GM04504 (cell line): ENCODE data around the gene MCTP2.

Source experiments
- DNase-seq: peaks from one replicate; pipeline ENCODE4 v3.0.0-alpha.2; 2012; ENCODE audit warnings: low read depth

The MCTP2 gene

DNA sequence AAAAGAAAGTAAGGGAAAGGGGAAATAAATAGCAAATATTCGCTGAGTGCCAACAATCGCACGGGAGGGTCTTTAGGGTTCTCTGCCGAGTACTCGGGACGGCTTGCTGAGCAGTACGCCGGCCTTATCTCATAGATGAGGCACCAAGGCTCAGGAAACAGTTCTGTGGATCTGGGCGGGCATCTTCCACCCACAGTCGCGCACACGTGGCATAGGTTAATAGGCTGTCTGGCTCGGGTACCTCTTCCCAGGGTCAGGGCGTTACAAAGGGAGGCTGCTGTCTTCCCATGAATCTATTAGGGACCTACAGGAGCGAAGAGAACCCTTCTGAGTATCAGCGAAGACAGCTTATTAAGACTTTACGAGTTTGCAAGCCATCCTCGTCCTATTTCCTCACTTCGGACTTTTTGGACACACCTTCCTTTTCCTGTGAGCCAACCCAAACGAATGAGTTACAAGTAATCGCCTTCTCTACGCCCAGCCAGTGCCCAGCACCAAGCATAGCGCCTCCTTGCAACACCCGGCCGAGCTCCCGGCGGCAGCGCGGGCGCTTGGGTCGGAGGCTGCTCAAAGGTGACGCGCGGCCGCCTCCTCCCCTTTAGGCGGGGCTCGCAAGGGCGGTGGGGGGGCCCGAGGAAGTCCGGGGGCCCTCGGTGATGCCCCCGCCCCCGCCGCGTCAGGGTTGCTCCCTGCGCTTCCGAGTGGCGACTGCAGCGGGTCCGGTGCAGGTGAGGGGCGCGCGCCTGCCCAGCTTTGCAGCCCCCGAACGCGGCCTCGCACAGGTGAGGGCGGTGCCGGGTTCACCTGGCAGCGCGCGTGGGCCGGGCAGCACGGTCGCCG, at the start of gene MCTP2:
Gene MCTP2, plus strand, starts transcription at position 679 of the 840 bp plus-strand sequence. CDS start 66,705 bp downstream, outside the sequence.
- no peak for DNase-seq

DNA sequence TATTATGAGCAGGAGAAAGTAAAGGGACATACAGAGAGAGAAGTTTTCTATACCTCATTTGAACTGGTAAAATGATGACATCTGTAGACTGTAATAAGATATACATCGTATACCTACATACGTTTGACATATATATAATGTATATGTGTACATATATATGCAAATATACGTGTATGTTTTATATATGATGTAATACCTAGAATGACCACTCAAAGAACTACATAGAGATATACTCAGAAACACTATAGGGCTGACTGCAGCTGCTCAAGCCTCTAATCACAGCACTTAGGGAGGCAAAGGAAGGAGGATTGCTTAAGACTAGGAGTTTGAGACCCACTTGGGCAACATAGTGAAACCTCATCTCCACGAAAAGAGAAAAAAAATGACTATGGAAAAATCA, 48.5 kb upstream of the MCTP2 start:
- DNase-seq: no peak

- no peak for DNase-seq
These were observed 45.7 kb upstream of the MCTP2 start for GRCh38 chr15:94185547-94186236.

- DNase-seq: no peak
These were observed 44.5 kb upstream of the MCTP2 start for GRCh38 chr15:94186770-94187331.

GRCh38 chr15:94193906-94194305, 37.5 kb upstream of the MCTP2 start:
- no peak for DNase-seq

- no peak for DNase-seq
These were observed 34.8 kb upstream of the MCTP2 start for GRCh38 chr15:94196531-94196930.

GRCh38 chr15:94198633-94199032, 32.7 kb upstream of the MCTP2 start:
- DNase-seq: no peak

- no peak for DNase-seq
These were observed 31.6 kb upstream of the MCTP2 start for GRCh38 chr15:94199725-94200124.

GRCh38 chr15:94203306-94203705, 28.1 kb upstream of the MCTP2 start:
- DNase-seq: no peak

DNA sequence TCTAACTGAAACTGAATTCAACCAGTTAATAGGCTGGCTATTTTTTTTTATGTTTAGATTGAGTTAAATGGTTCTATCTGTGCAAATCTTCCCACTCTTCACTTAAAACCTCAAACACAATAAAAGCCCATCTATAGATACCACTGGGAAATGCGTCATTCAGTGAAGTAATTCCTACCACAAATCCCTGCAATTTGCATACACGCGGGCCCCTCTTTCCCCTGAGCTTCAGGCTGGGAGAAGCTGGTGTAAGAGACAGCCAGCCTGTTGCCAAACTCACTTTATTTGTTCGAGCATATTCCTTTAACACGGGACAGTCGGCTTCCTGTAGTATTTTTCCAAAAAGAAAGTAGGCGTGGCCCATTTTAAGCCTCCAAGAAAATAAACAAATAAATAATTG, 26.0 kb upstream of the MCTP2 start:
- no peak for DNase-seq

GRCh38 chr15:94206463-94207167, 24.7 kb upstream of the MCTP2 start:
- no peak for DNase-seq

DNA sequence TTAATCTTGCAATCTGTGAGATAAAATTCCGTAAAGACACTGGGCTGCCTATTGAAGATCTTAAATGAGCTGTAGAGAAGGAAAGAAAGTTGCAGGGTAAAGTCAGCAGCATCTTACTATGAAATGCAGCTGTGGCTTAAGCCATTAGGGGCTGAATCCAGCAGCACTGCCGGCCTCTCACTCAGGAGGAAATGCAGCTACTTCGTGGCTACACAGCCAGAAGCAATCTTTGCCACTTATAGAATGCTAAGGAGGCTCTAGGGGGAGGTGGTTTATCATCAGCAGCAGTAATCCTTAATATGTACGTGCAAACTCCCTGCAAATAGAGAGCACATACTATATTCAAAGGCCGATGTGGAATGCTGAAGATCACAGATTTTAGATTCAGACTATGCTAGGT, 19.1 kb upstream of the MCTP2 start:
- no peak for DNase-seq

- no peak for DNase-seq
These were observed 5.7 kb upstream of the MCTP2 start for GRCh38 chr15:94225616-94226015.

- no peak for DNase-seq
These were observed 2.8 kb upstream of the MCTP2 start for GRCh38 chr15:94228611-94229010.

- no peak for DNase-seq
These were observed 1.6 kb upstream of the MCTP2 start for GRCh38 chr15:94229591-94230369.

DNA sequence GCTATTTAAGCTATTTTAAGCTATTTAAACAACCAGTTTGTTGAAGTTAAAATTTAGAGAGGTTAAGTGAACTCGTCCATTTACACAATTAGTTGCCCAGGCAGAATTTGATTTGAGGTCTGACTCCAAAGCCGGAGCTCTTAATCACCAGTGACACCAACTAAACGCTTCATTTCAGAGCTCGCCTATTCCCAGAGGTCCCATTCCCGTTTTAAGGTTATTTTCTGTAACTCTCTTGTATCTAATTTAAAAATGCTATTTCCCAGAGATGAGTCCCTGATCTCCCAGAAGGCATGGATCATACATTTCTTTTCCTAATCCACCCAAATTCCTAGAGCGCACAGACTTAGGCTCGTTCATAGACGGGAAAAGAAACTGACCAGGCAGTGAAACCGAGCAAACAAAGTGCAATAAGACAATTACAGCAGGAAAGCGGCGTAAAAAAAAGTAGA, 904 bp upstream of the MCTP2 start:
- no peak for DNase-seq

- no peak for DNase-seq
These were observed 535 bp downstream of the MCTP2 start for GRCh38 chr15:94231723-94232468.

DNA sequence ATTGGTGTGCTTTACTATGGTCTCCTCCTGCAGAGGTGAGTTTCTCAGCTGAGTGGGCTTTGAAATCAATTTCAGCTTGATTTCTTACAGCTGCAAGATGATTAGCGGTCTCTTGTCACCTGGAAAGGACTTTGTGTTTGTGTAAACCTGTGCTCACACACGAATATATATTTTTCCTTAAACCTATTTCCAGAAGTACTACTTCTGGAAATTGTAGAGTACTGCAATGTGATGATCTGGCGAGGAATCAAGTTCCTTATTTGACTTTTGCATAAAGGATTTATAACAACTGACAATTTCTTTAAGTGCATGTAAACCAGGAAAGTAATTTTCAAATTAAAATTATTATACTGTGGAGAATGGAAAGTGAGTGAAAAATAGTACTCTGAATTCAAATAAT, 2.1 kb downstream of the MCTP2 start:
- DNase-seq: no peak

DNA sequence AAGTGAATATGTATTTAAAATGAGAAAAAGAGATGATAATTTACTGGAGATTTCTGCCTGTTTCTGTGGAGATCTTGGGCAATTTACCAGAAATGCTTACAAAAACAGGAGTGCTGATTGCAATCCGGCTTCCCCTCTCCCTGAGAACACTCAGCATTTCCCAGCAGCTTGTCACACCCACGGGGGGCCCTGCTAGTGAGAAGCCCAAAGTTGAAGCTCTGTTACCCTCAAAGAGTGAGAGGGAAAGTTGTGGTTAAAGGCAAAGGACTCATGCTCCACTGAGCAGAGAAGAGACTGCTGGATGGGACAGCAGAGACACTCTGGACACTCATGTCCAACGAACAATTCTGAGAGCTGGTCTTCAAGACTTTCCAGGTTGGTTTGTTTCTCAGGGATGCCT, 2.9 kb downstream of the MCTP2 start:
- no peak for DNase-seq

DNA sequence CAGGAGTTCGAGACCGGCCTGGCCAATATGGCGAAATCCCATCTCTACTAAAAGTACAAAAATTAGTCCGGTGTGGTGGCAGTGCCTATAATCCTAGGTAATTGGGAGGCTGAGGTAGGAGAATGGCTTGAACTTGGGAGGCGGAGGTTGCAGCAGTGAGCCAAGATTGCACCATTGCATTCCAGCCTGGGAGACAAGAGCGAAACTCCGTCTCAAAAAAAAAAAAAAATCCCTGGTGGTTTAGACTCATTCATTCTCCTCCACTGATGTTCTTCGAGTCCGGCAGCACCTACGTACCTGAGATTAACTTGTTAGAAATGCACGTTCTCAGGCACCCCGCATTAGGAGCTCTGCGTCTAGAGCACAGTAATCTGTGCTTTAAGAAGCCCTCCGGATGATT, 3.7 kb downstream of the MCTP2 start:
- no peak for DNase-seq

DNA sequence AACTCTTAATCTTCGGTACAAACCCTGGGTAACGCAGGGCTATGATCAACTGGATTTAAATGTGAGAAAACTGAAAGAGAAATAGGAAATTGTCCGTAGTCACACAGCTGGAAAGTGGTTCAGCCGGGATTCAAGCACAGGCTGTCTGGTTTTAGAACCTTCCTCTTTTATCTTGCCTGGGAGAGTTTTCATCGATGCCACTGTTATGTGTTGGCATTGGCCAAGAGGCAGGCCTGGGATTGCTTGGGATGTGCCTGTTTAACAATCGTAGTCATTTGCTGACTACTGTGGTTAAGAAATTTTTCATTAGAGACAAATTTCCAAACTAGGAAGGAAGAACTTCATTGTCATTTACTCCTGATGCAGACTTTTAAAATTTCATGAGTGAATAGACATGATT, 4.3 kb downstream of the MCTP2 start:
- DNase-seq: no peak
